Activated CD4-positive, alpha-beta T cell treated with anti-CD3 and anti-CD28 coated beads, Interleukin-2, amount 10 ng/mL, durations not matched to agents 24 days and 14 days (primary cell): ENCODE results near the gene MYH11. TPM values are rescaled to one million over a fixed set of nuclear protein-coding genes. Genes with fewer than 3 reads are reported as not detected.

Experiments
- DNase-seq: peaks from one replicate; pipeline ENCODE4 v3.0.0; 2022
- H3K27ac Mint-ChIP-seq: one replicate; pipeline ENCODE4 v1.8.0; 2022; ENCODE audit warnings: mild to moderate bottlenecking, mixed read lengths
- H3K27me3 Mint-ChIP-seq: one replicate; pipeline ENCODE4 v1.8.0; 2022; ENCODE audit warnings: mixed read lengths
- H3K36me3 Mint-ChIP-seq: one replicate; pipeline ENCODE4 v1.8.0; 2022; ENCODE audit warnings: low read depth, mild to moderate bottlenecking, mixed read lengths
- H3K4me1 Mint-ChIP-seq: one replicate; pipeline ENCODE4 v1.8.0; 2021; ENCODE audit warnings: mixed read lengths
- H3K4me3 Mint-ChIP-seq: one replicate; pipeline ENCODE4 v1.8.0; 2022; ENCODE audit warnings: mild to moderate bottlenecking, moderate library complexity, mixed read lengths
- H3K9me3 Mint-ChIP-seq: one replicate; pipeline ENCODE4 v1.8.0; 2021; ENCODE audit warnings: mixed read lengths
- intact Hi-C: fragments of 100-400 bp; cut with micrococcal nuclease; formaldehyde crosslinking; loops from one replicate; pipeline ENCODE4 v1.15.1; 2023
- total RNA-seq: library from RNA; stranded (reverse); gene quantifications from 2 replicates; pipeline ENCODE4 v1.2.3, GENCODE V29; 2022

MYH11 gene
- total RNA-seq, 1 donor from 2014 or later: not detected

DNA sequence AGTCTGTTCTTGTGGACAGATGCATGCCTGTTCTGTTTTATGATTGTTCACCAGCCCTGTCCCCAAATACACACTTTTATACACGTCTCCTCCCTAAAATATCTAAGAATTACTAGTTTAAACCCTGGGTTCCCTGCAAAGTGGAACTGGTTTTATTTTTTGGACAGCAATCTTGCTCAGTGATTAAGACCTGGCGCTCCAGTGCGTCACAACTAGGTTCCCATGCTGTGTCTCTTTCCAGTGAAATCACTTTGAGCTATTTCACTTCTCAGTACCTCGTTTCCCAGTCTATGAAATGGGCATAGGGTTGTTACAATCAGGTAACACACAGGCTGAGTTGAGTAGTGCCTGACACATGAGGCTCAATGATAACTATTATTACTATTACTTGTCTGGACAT lies 30.5 kb upstream of the MYH11 start:
- H3K4me1 Mint-ChIP-seq: peaks cover 31% of the 10 kb centered on the region
- no peaks in the 10 kb centered on the region for H3K27me3 Mint-ChIP-seq
- H3K27ac Mint-ChIP-seq: peak overlapping the region; percentile 96
- peaks cover 19% of the 10 kb centered on the region for H3K36me3 Mint-ChIP-seq
- no peaks in the 10 kb centered on the region for H3K9me3 Mint-ChIP-seq
- peak overlapping the region; percentile 96 for H3K4me3 Mint-ChIP-seq
- intact Hi-C loops: no loop called here
- DNase-seq: no peak

DNA sequence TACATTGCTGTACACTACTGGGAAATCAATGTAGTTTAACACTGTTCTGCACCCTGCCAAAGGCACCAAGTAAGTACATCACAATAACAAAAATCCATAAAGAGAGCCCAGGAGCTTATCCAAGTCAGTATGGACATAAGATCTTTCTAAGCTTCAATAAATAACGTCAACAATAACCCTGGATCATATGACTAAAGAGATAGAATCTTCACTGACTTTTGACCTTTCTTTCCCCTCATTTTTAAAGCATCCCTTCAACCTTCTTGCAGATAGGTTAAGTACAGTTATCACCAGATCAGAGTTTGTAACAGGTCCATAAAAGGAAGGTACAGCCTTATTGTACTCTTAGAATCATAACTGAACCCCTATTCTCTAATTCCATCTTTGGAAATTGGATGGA lies 29.2 kb upstream of the MYH11 start:
- intact Hi-C loops: no loop called here
- Mint-ChIP-seq H3K4me3 (peak overlapping the region; percentile 29), H3K36me3 (peaks cover 25% of the 10 kb centered on the region), H3K4me1 (peaks cover 31% of the 10 kb centered on the region), H3K27me3 (no peaks in the 10 kb centered on the region), H3K9me3 (no peaks in the 10 kb centered on the region), H3K27ac (peak overlapping the region; percentile 66)
- DNase-seq: no peak

DNA sequence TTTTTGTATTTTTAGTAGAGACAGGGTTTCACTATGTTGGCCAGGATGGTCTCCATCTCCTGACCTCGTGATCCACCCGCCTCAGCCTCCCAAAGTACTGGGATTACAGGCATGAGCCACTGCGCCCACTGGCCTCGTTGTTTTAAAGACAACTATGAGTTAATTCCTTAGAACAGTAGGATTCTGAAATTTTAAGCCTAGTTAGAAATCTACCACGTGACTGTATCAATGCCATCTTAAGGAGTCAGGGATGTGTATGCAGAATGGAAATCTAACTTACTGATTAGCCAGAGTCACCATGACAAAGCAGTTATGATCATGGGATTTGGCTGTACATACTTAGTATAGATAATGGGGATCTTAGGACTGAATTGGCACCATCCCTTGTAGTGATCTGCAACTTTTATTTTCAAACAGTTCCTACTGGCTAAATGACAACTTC lies 28.8 kb upstream of the MYH11 start:
- intact Hi-C loops: no loop called here
- Mint-ChIP-seq H3K27me3 (no peaks in the 10 kb centered on the region), H3K4me3 (no peak overlapping the region)

DNA sequence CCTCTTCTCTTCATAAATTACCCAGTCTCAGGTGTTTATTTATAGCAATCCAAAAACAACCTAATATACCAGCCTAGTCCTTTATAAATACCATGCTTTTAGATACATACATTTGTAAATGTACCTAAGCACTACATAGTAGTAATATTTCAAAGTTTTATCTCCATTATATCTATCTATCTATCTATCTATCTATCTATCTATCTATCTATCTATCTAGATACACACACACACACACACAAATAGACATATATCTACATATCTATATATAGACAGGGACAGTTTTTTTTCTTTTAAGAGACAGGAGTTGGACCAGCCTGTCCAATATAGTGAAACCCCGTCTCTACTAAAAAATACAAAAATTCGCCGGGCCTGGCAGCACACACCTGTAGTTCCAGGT lies 25.7 kb upstream of the MYH11 start:
- no peak for DNase-seq
- no peaks in the 10 kb centered on the region for H3K9me3 Mint-ChIP-seq
- no peak overlapping the region for H3K4me3 Mint-ChIP-seq
- intact Hi-C loops: no loop called here
- no peaks in the 10 kb centered on the region for H3K27me3 Mint-ChIP-seq
- H3K27ac Mint-ChIP-seq: no peak overlapping the region
- H3K4me1 Mint-ChIP-seq: peaks cover 26% of the 10 kb centered on the region
- H3K36me3 Mint-ChIP-seq: peaks cover 37% of the 10 kb centered on the region

More for the DNA sequence above, 28.8 kb upstream of the MYH11 start:
- Mint-ChIP-seq H3K36me3 (peaks cover 25% of the 10 kb centered on the region), H3K9me3 (no peaks in the 10 kb centered on the region), H3K27ac (no peak overlapping the region), H3K4me1 (peaks cover 31% of the 10 kb centered on the region)
- DNase-seq: no peak

DNA sequence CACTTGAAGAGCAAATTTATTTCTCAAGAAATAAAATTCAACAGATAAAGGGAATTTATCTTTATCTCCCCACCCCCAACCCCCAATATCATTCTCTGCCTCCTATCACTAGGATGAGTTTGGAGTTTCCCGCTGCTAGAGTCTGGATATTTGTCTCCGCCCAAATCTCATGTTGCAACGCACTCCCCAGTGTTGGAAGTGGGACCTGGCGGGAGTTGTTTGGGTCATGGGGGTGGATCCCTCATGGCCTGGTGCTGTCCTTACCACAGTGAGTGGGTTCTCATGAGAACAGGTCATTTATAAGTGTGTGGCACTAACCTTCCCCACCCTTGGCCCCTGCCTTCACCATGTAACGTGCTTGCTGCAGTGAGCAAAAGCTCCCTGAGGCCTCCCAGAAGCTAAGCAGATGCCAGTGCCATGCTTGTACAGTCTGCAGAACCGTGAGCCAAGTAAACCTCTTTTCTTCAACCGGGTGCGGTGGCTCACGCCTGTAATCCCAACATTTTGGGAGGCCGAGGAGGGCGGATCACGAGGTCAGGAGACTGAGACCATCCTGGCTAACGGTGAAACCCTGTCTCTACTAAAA lies 25.1 kb upstream of the MYH11 start:
- intact Hi-C loops: no loop called here
- H3K4me1 Mint-ChIP-seq: peaks cover 21% of the 10 kb centered on the region
- DNase-seq: no peak
- no peak overlapping the region for H3K4me3 Mint-ChIP-seq
- no peaks in the 10 kb centered on the region for H3K9me3 Mint-ChIP-seq
- H3K27ac Mint-ChIP-seq: no peak overlapping the region
- H3K36me3 Mint-ChIP-seq: peaks cover 44% of the 10 kb centered on the region
- H3K27me3 Mint-ChIP-seq: no peaks in the 10 kb centered on the region

DNA sequence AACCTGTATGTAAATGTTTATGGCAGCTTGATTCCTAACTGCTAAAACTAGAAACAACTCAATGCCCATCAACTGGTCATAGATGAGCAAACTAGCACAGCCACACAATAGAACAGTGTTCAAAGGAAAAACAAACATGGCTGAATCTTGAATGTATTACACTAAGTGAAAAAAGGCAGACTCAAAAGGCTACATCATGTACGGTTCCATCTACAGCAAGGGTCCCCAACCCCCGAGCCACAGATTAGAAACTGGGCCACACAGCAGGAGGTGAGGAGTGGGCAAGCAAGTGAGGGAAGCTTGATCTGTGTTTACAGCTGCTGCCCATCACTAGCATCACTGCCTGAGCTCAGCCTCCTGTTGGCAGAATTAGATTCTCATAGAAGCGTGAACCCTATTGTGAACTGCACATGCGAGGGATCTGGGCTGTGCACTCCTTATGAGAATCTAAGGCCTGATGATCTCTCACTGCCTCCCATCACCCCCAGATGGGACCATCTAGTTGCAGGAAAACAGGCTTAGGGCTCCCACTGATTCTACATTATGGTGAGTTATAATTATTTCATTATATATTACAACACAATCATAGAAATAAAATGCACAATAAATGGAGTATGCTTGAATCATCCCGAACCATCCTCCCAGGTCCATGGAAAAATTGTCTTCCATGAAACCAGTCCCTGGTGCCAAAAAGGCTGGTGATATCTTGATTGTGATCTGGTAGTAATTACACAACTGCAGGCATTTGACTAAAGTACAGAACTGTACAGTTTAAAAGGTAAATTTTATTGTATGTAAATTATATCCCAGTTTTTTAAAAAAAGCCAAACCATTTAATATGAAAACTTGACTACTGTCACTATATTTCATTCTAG lies 23.8 kb upstream of the MYH11 start:
- Mint-ChIP-seq H3K36me3 (peaks cover 42% of the 10 kb centered on the region), H3K4me3 (no peak overlapping the region), H3K27me3 (no peaks in the 10 kb centered on the region), H3K27ac (no peak overlapping the region), H3K4me1 (peaks cover 12% of the 10 kb centered on the region), H3K9me3 (no peaks in the 10 kb centered on the region)
- DNase-seq: no peak
- intact Hi-C loops: no loop called here

DNA sequence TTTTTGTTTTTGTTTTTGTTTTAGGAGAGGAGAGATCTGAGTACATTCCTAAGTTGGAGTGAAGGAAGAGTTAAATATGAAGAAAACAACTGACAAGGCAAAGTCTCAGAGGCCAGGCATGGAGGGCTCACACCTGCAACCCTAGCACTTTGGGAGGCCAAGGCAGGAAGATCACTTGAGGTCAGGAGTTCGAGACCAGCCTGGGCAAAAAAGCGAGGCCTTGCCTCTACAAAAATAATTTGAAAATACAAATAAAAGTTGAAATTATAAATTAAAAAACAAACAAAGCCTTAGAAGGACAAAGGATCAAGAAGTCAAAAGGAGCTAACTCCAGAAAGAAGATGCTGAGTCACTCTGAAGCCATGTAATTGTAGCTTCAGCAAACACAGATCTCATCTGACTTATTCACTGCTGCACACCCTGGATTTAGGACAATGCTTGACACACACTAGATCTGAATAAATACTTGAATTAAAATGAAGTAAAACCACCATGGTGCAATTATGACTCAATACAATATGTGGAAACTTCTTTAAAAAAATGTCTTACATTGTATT lies 22.5 kb upstream of the MYH11 start:
- no peak for DNase-seq
- H3K4me3 Mint-ChIP-seq: no peak overlapping the region
- H3K27me3 Mint-ChIP-seq: no peaks in the 10 kb centered on the region
- H3K4me1 Mint-ChIP-seq: peaks cover 11% of the 10 kb centered on the region
- H3K9me3 Mint-ChIP-seq: no peaks in the 10 kb centered on the region
- H3K27ac Mint-ChIP-seq: peak overlapping the region; percentile 79
- intact Hi-C loops: no loop called here
- H3K36me3 Mint-ChIP-seq: peaks cover 45% of the 10 kb centered on the region

DNA sequence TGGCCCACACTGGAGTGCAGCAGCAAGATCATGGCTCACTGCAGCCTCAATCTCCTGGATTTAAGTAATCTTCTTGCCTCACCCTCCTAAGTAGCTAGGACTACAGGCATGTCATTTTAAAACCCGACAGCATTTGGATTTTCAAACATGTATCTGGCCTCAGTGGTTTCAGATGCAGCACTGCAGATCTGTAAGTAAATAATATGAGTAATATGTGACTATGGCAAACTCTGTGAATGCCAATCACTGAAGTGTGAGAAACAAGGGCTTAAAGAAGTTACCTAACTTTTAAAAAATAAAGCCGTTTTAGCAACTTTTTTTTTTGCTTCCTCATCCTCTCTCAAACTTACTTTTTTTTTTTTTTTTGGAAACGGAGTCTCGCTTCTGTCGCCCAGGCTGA lies 19.7 kb upstream of the MYH11 start:
- no peak overlapping the region for H3K27ac Mint-ChIP-seq
- H3K36me3 Mint-ChIP-seq: peaks cover 41% of the 10 kb centered on the region

DNA sequence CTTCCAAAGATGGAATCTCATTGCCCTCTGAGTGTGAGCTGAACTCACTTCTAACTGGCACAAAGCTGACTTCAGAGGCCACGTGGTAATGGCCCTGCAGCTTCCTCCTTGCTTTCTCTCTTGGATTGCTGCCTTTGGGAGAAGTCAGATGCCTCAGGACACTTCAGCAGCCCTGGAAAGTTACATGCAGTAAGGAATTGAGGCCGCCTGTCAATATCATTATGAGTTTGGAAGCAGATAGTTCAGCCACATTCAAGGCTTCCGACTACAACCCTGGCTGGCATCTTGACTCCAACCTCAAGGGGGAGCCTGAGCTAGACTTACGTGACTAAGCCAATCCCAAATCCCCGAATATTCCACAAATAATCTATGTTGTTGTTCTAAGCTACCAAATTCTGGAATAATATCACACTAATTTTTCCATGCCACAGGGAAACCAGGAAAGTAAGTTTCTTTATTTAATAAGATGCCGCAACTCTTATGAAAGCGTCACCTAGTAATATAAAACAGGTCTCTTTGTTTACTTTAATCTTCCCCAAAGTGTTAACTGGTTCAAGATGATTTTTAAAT lies 18.0 kb upstream of the MYH11 start:
- Mint-ChIP-seq H3K27ac (no peak overlapping the region), H3K4me3 (no peak overlapping the region), H3K27me3 (no peaks in the 10 kb centered on the region), H3K36me3 (peaks cover 42% of the 10 kb centered on the region), H3K4me1 (peaks cover 11% of the 10 kb centered on the region), H3K9me3 (no peaks in the 10 kb centered on the region)
- intact Hi-C loops: loop anchor here (1.0 kb wide), 1 partner anchor 252 kb away; no protein-coding TSS in a partner anchor
- DNase-seq: peak; percentile 68

More for the DNA sequence above, 19.7 kb upstream of the MYH11 start:
- Mint-ChIP-seq H3K4me3 (no peak overlapping the region), H3K27me3 (no peaks in the 10 kb centered on the region), H3K9me3 (no peaks in the 10 kb centered on the region), H3K4me1 (peaks cover 11% of the 10 kb centered on the region)
- intact Hi-C loops: no loop called here
- DNase-seq: no peak

DNA sequence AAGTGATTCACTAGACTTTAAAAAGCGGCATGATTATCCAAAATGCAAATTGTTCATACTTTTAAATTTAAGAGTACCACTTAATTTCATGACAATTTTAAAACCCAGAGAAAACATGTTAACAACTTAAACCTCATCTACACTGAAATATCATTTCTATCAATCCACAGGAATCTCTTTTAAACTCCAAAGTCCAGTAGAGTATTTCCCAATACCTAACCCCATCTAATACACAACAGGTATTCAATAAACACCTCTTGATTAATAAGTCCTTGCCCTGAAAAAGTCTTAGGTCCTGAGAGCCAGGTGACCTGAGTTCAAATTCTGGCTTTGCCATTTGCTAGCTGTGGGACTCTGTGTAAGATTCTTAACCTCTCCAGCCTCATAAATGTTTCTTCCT lies 16.9 kb upstream of the MYH11 start:
- intact Hi-C loops: no loop called here

DNA sequence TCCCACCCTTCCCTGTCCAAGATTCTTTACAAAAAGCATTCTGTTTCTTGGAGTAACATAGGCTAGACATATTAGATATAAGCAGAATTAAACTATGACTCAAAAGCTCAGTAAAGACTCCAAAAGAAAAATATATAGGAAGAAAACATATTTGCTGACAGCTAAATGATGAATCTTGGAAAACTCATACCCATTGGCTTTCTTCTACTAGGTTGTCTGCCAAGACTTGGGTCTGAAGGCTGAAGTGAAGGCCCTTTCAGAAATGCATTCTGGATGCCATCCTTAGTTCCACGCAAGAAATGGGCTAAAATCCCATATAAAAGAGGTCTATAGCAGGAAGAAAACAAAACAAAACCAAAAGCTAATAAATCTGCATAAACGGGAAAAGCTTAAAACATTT lies 16.5 kb upstream of the MYH11 start:
- Mint-ChIP-seq H3K4me1 (peaks cover 4% of the 10 kb centered on the region), H3K4me3 (no peak overlapping the region), H3K9me3 (no peaks in the 10 kb centered on the region), H3K27me3 (no peaks in the 10 kb centered on the region), H3K27ac (no peak overlapping the region), H3K36me3 (peaks cover 40% of the 10 kb centered on the region)
- no peak for DNase-seq
- intact Hi-C loops: no loop called here

More for the DNA sequence above, 16.9 kb upstream of the MYH11 start:
- no peak overlapping the region for H3K27ac Mint-ChIP-seq
- no peaks in the 10 kb centered on the region for H3K27me3 Mint-ChIP-seq
- H3K4me1 Mint-ChIP-seq: peaks cover 4% of the 10 kb centered on the region
- no peak for DNase-seq
- H3K36me3 Mint-ChIP-seq: peaks cover 40% of the 10 kb centered on the region
- H3K4me3 Mint-ChIP-seq: no peak overlapping the region
- H3K9me3 Mint-ChIP-seq: no peaks in the 10 kb centered on the region

DNA sequence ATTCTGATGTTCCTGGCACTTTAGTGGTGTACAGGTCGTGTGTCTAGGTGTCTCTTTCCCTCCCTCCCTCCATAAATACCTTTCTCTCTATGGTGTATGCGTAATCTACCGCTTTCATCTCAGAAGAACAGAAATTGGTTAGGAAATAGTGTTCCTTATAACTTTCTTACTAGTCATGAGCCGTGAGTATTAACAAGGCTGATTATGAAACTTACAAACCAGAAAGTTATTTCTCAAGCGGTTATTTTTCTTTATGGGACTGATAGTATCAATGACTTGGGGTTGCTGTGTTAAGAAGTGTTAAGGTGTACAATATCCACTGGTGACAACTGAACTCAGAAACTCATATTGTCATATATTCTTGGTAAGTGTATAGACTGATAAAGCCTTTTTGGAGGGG lies 13.2 kb upstream of the MYH11 start:
- H3K27ac Mint-ChIP-seq: no peak overlapping the region

DNA sequence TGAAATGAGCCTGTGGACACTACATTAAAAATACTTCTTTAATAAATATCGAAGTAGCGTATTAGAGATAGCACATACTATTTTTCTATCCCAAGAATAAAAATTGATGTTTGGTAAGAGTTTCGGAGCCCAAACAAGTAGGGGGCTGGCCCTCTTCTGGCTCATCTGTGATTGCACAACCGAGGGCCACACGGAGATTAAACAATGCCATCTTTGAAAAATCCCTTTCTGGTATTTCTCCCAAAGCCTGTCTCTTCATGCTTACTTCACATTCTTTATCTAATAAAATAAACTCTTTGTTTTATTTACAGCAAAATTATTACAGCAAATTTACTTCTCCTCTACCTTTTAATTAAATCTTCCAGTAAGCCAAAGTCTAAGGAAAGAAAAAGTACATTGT lies 9.6 kb upstream of the MYH11 start:
- intact Hi-C loops: no loop called here
- no peaks in the 10 kb centered on the region for H3K9me3 Mint-ChIP-seq

More for the DNA sequence above, 13.2 kb upstream of the MYH11 start:
- Mint-ChIP-seq H3K9me3 (no peaks in the 10 kb centered on the region), H3K27me3 (no peaks in the 10 kb centered on the region), H3K36me3 (peaks cover 42% of the 10 kb centered on the region), H3K4me3 (no peak overlapping the region), H3K4me1 (peaks cover 4% of the 10 kb centered on the region)
- DNase-seq: no peak
- intact Hi-C loops: no loop called here

DNA sequence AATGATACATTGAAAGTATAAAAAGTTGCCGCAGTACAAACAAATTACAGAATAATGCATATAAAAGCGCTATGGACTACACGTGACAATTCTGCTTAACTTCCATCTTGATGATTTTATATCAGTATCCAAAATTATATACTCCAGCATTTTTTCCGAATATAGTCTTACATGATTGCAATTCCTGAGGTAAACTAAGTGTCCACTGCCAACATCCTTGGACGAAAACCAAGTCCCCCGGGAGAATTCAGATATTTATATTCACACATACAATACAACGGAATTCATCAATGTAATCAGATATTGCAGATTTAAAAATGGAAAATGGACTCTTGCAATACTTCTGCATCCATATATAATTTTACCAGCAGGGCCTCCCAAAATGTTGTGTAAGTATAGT lies 8.9 kb upstream of the MYH11 start:
- Mint-ChIP-seq H3K36me3 (peaks cover 29% of the 10 kb centered on the region), H3K27ac (no peak overlapping the region), H3K27me3 (peaks cover 4% of the 10 kb centered on the region), H3K9me3 (no peaks in the 10 kb centered on the region), H3K4me3 (no peak overlapping the region), H3K4me1 (no peaks in the 10 kb centered on the region)
- intact Hi-C loops: no loop called here
- DNase-seq: no peak

More for the DNA sequence above, 9.6 kb upstream of the MYH11 start:
- Mint-ChIP-seq H3K27ac (no peak overlapping the region), H3K4me3 (no peak overlapping the region), H3K36me3 (peaks cover 29% of the 10 kb centered on the region), H3K4me1 (no peaks in the 10 kb centered on the region), H3K27me3 (peaks cover 2% of the 10 kb centered on the region)
- DNase-seq: no peak
